Upper lobe of right lung (tissue), 1 donor: ENCODE results near the gene CFAP58. TPM values are rescaled to one million over a fixed set of nuclear protein-coding genes. Genes with fewer than 3 reads are reported as not detected.
"Not testable (repeated sequence)": the region's sequence is repeated elsewhere in the genome, so short reads cannot be mapped to it uniquely, and the experiment has no call there.

ENCODE experiments used
- ATAC-seq: fragments of 200-7000 bp; cut with Tn5 transposase; one replicate; pipeline ENCODE4 v1.9.1; 2020; ENCODE audit warnings: mild to moderate bottlenecking, moderate library complexity
- DNase-seq: peaks from one replicate; pipeline ENCODE4 v3.0.0-alpha.2; 2020
- H3K27ac ChIP-seq: fragments of 200-600 bp; one replicate; pipeline ENCODE4 v1.8.0; 2022
- H3K27me3 ChIP-seq: fragments of 200-600 bp; one replicate; pipeline ENCODE4 v1.8.0; 2022; ENCODE audit warnings: mild to moderate bottlenecking
- H3K36me3 ChIP-seq: fragments of 200-600 bp; one replicate; pipeline ENCODE4 v1.8.0; 2022
- H3K4me1 ChIP-seq: fragments of 200-600 bp; one replicate; pipeline ENCODE4 v1.8.0; 2022
- H3K4me3 ChIP-seq: fragments of 200-600 bp; one replicate; pipeline ENCODE4 v1.8.0; 2022; ENCODE audit warnings: mild to moderate bottlenecking
- H3K9me3 ChIP-seq: fragments of 200-600 bp; one replicate; pipeline ENCODE4 v1.8.0; 2022
- CTCF ChIP-seq: fragments of 200-600 bp; IDR thresholded peaks from one replicate; pipeline ENCODE4 v1.8.0; 2022; ENCODE audit warnings: antibody characterized with exemption
- intact Hi-C: fragments of 100-400 bp; cut with DNase I; formaldehyde crosslinking; loops from one replicate; pipeline ENCODE4 v1.11.0; 2022
- total RNA-seq: library from RNA; stranded (reverse); fragmentation: NEBNext Ultra II Directional; extraction: Animal tissue kit (Norgen Biotek cat#: 25700); gene quantifications from one replicate; pipeline ENCODE4 v1.2.1, GENCODE V29; 2021
- donor health status: DM: no; HTN: yes; CAD: no; lungs with severe emphysema.

Gene CFAP58
- total RNA-seq, 1 donor from 2014 or later = 0.14 TPM

DNA sequence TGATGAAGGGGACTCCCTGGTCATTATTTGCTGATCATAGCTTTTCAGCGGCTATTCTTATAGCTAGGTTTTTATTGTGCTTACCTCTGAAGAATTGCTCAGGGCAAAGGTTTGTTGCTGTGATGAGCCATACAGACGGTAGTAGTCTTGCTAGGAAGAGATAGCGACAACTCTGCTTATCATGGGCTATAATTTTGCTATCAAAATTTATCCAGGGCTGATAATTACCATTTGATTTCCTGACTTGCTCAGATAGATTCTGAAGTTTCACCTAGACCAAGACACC lies 103.9 kb downstream of the CFAP58 start:
- no peak overlapping the region for H3K27ac ChIP-seq
- ATAC-seq = no peak
- TF ChIP-seq CTCF = no peak
- no peaks in the 10 kb centered on the region for H3K27me3 ChIP-seq
- intact Hi-C loops = no loop called here
- H3K4me1 ChIP-seq = no peaks in the 10 kb centered on the region
- H3K36me3 ChIP-seq = no peaks in the 10 kb centered on the region
- H3K9me3 ChIP-seq = no peaks in the 10 kb centered on the region
- no peak for DNase-seq
- no peak overlapping the region for H3K4me3 ChIP-seq

GRCh38 chr10:104465575-104465974 lies 111.9 kb downstream of the CFAP58 start:
- H3K4me1 ChIP-seq, H3K27me3 ChIP-seq, H3K36me3 ChIP-seq, ATAC-seq, H3K4me3 ChIP-seq, intact Hi-C loops, H3K9me3 ChIP-seq, DNase-seq, H3K27ac ChIP-seq: not testable (repeated sequence)

- H3K36me3 ChIP-seq, ATAC-seq, H3K4me1 ChIP-seq, H3K27ac ChIP-seq, intact Hi-C loops, H3K27me3 ChIP-seq, DNase-seq, H3K4me3 ChIP-seq, H3K9me3 ChIP-seq: not testable (repeated sequence)
Observed at GRCh38 chr10:104468818-104469217, 115.2 kb downstream of the CFAP58 start.

DNA sequence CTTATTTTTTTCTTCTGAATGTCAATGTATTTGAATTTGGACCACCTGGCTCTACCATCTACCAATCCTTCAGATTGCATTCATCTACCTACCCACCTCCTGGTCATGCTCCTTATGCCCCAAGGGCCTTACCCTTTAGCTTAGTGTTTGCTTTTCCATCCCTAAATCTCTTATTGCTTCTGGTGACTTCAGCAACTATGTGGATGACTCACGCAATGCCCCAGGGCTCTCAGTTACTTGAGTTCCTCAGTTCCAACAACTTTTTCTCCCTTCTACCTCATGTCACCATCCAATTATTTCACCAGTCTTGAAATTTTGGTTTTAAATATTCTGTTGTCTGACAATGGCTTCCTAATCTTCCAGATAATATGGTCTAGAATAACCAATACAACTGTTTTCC lies 118.9 kb downstream of the CFAP58 start:
- no peak for ATAC-seq
- intact Hi-C loops = no loop called here

GRCh38 chr10:104472957-104473745 lies 119.5 kb downstream of the CFAP58 start:
- no peak for ATAC-seq
- no peaks in the 10 kb centered on the region for H3K27me3 ChIP-seq
- H3K4me3 ChIP-seq = no peak overlapping the region
- no peaks in the 10 kb centered on the region for H3K36me3 ChIP-seq
- TF ChIP-seq CTCF = no peak
- no peak overlapping the region for H3K27ac ChIP-seq
- DNase-seq = no peak
- intact Hi-C loops = no loop called here
- no peaks in the 10 kb centered on the region for H3K9me3 ChIP-seq
- no peaks in the 10 kb centered on the region for H3K4me1 ChIP-seq

More for the DNA sequence above, 118.9 kb downstream of the CFAP58 start:
- no peak for DNase-seq
- H3K4me3 ChIP-seq = no peak overlapping the region
- no peaks in the 10 kb centered on the region for H3K9me3 ChIP-seq
- no peaks in the 10 kb centered on the region for H3K36me3 ChIP-seq
- no peak for TF ChIP-seq CTCF
- H3K27ac ChIP-seq = no peak overlapping the region
- H3K27me3 ChIP-seq = no peaks in the 10 kb centered on the region
- H3K4me1 ChIP-seq = no peaks in the 10 kb centered on the region

DNA sequence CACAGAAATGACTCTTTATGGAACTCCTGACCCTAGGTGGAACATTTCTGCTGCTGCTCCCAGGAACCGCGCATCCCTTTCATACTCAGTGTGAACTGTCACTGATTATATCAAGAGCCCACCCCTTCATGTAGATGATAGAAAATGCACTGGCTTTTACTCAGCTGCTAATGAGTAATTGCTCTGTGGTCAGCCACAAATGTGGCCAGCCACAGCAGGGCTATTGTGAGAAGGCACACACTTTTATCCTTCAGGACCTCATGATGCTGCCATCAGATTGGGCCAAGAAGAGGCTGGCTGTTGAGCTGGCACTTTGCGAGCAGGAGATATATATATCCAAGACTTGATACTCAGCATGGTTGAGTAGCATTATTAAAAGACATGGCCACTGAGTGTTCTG lies 124.7 kb downstream of the CFAP58 start:
- H3K27me3 ChIP-seq = peaks cover 7% of the 10 kb centered on the region
- no peak overlapping the region for H3K4me3 ChIP-seq
- H3K4me1 ChIP-seq = no peaks in the 10 kb centered on the region
- no peak for TF ChIP-seq CTCF
- H3K9me3 ChIP-seq = no peaks in the 10 kb centered on the region
- DNase-seq (no peak), ATAC-seq (no peak)
- intact Hi-C loops = no loop called here
- no peaks in the 10 kb centered on the region for H3K36me3 ChIP-seq
- H3K27ac ChIP-seq = no peak overlapping the region
